ENCODE results near the gene SFXN3.

DNA sequence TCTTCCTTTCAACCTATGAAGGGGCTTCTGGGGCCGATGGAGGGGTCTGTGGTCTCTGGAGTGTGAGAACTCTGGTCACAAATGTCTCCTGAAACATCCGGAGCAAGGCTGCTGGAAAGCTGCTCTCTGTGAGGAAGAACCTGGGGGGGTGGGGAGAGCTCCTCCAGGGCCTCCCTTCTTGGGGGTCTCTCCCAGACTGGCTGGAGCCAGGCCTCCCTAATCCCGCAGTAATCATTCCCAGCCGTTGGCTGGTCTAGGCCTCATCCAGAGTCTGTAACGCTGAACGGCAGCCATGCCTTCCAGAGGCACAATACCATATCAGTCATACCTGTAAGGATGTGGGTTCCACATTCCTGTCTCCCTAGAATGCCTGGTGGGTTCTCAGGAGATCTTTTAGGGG is 35.9 kb upstream of the SFXN3 start:
- TF ChIP-seq SMC3 (IDR thresholded peaks at IDR 0.05; ENCODE audit: borderline replicate concordance, low read length), result no peak
- TF ChIP-seq, protein P1, sequence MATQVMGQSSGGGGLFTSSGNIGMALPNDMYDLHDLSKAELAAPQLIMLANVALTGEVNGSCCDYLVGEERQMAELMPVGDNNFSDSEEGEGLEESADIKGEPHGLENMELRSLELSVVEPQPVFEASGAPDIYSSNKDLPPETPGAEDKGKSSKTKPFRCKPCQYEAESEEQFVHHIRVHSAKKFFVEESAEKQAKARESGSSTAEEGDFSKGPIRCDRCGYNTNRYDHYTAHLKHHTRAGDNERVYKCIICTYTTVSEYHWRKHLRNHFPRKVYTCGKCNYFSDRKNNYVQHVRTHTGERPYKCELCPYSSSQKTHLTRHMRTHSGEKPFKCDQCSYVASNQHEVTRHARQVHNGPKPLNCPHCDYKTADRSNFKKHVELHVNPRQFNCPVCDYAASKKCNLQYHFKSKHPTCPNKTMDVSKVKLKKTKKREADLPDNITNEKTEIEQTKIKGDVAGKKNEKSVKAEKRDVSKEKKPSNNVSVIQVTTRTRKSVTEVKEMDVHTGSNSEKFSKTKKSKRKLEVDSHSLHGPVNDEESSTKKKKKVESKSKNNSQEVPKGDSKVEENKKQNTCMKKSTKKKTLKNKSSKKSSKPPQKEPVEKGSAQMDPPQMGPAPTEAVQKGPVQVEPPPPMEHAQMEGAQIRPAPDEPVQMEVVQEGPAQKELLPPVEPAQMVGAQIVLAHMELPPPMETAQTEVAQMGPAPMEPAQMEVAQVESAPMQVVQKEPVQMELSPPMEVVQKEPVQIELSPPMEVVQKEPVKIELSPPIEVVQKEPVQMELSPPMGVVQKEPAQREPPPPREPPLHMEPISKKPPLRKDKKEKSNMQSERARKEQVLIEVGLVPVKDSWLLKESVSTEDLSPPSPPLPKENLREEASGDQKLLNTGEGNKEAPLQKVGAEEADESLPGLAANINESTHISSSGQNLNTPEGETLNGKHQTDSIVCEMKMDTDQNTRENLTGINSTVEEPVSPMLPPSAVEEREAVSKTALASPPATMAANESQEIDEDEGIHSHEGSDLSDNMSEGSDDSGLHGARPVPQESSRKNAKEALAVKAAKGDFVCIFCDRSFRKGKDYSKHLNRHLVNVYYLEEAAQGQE (IDR thresholded peaks at IDR 0.05; ENCODE audit: low read depth, low read length), result no peak
- TF ChIP-seq, protein P2, sequence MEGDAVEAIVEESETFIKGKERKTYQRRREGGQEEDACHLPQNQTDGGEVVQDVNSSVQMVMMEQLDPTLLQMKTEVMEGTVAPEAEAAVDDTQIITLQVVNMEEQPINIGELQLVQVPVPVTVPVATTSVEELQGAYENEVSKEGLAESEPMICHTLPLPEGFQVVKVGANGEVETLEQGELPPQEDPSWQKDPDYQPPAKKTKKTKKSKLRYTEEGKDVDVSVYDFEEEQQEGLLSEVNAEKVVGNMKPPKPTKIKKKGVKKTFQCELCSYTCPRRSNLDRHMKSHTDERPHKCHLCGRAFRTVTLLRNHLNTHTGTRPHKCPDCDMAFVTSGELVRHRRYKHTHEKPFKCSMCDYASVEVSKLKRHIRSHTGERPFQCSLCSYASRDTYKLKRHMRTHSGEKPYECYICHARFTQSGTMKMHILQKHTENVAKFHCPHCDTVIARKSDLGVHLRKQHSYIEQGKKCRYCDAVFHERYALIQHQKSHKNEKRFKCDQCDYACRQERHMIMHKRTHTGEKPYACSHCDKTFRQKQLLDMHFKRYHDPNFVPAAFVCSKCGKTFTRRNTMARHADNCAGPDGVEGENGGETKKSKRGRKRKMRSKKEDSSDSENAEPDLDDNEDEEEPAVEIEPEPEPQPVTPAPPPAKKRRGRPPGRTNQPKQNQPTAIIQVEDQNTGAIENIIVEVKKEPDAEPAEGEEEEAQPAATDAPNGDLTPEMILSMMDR (IDR thresholded peaks at IDR 0.05 in 2 of 3, conservative IDR thresholded peaks at IDR 0.05 in 1 of 3; ENCODE audit: control insufficient read depth in 2 of 3, extremely low read depth in 1 of 3, insufficient read depth in 1 of 3, low read depth in 3 of 3, low read length in 3 of 3), result no peak
- TF ChIP-seq, protein P3, sequence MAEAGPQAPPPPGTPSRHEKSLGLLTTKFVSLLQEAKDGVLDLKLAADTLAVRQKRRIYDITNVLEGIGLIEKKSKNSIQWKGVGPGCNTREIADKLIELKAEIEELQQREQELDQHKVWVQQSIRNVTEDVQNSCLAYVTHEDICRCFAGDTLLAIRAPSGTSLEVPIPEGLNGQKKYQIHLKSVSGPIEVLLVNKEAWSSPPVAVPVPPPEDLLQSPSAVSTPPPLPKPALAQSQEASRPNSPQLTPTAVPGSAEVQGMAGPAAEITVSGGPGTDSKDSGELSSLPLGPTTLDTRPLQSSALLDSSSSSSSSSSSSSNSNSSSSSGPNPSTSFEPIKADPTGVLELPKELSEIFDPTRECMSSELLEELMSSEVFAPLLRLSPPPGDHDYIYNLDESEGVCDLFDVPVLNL (IDR thresholded peaks at IDR 0.05; ENCODE audit: low read depth, low read length), result no peak
- peak; percentile 20; the same call in 1 of the 2 replicates for TF ChIP-seq POLR2A (IDR thresholded peaks at IDR 0.05; ENCODE audit: low read depth, low read length)
- no peak for TF ChIP-seq GATAD2B (conservative IDR thresholded peaks at IDR 0.05; ENCODE audit: low read depth)
- TF ChIP-seq FOXM1 (IDR thresholded peaks at IDR 0.05; ENCODE audit: low read depth, low read length), result no peak
- TF ChIP-seq EZH2 (IDR thresholded peaks at IDR 0.05; ENCODE audit: borderline replicate concordance, control insufficient read depth, low read depth, low read length), result no peak
- TF ChIP-seq EGR1 (IDR thresholded peaks at IDR 0.05; ENCODE audit: borderline replicate concordance in 1 of 2, low read depth in 2 of 2, low read length in 2 of 2), result no peak
- no peak for TF ChIP-seq TCF12 (IDR thresholded peaks at IDR 0.05; ENCODE audit: low read depth, low read length)
- TF ChIP-seq CEBPB (IDR thresholded peaks at IDR 0.05; ENCODE audit: borderline replicate concordance in 1 of 2, low read depth in 2 of 2, low read length in 2 of 2), result no peak
- TF ChIP-seq NRF1 (conservative IDR thresholded peaks at IDR 0.05; ENCODE audit: low read depth, low read length), result no peak
- no peak for TF ChIP-seq EP300 (IDR thresholded peaks at IDR 0.05; ENCODE audit: borderline replicate concordance in 1 of 2, control insufficient read depth in 1 of 2, low read depth in 2 of 2, low read length in 2 of 2)
